Vagina (tissue), 2 donors: ENCODE measurements around the gene MUCL3. TPM values are rescaled to one million over a fixed set of nuclear protein-coding genes. Genes with fewer than 3 reads are reported as not detected.
A peak's percentile ranks its signal among the peaks of the same experiment; 100 is the strongest.
"Not testable (repeated sequence)": the region's sequence is repeated elsewhere in the genome, so short reads cannot be mapped to it uniquely, and the experiment has no call there.

ENCODE experiments used
- DNase-seq, 2 donors: peaks; one replicate each; pipeline ENCODE4 v3.0.0-alpha.2; 2017; ENCODE audit errors: extremely low spot score in 2 of 2
- H3K27ac ChIP-seq: fragments of 200-600 bp; sonication (generic); one replicate; pipeline ENCODE4 v1.5.1; 2019
- H3K27me3 ChIP-seq: fragments of 200-600 bp; sonication (generic); one replicate; pipeline ENCODE4 v1.5.1; 2019
- H3K36me3 ChIP-seq, 2 donors: fragments of 200-600 bp; sonication (generic); one replicate each; pipeline ENCODE4 v1.5.1; 2017 to 2019
- H3K4me1 ChIP-seq: fragments of 200-600 bp; sonication (generic); one replicate; pipeline ENCODE4 v1.5.1; 2019
- H3K4me3 ChIP-seq, 2 donors: fragments of 200-600 bp; sonication (generic); 1 replicate in 1 of 2; 2 replicates in 1 of 2; pipeline ENCODE4 v1.5.1; 2016 to 2019
- H3K9me3 ChIP-seq: fragments of 200-600 bp; sonication (generic); one replicate; pipeline ENCODE4 v1.5.1; 2019
- POLR2A ChIP-seq, 2 donors: fragments of 450-650 bp; IDR thresholded peaks; one replicate each; pipeline ENCODE4 v1.6.1; 2017; ENCODE audit warnings: antibody characterized with exemption in 2 of 2, mild to moderate bottlenecking in 2 of 2, moderate library complexity in 2 of 2
- POLR2AphosphoS5 ChIP-seq, 2 donors: sonication (generic); formaldehyde crosslinking; IDR thresholded peaks; one replicate each; pipeline ENCODE4 v1.9.0; 2017; ENCODE audit warnings: antibody characterized with exemption in 2 of 2, mild to moderate bottlenecking in 2 of 2, low read depth in 1 of 2; ENCODE audit not compliant: insufficient read depth in 1 of 2
- intact Hi-C: fragments of 100-400 bp; cut with DNase I; formaldehyde crosslinking; loops from one replicate; pipeline ENCODE4 v1.15.1; 2023
- total RNA-seq: library from RNA; depleted of rRNA; stranded (reverse); fragments of >200 nt; gene quantifications from one replicate; pipeline ENCODE4 v1.2.3, GENCODE V29; 2016
- TF ChIP-seq, protein P1 (sequence below), 3 experiments: fragments of 450-650 bp in 2 of 3; fragments of 200-600 bp in 1 of 3; sonication (generic) in 1 of 3; IDR thresholded peaks; one replicate each; pipeline ENCODE4 v1.5.1; 2017 to 2019; ENCODE audit warnings: antibody characterized with exemption in 3 of 3, mild to moderate bottlenecking in 2 of 3, moderate library complexity in 2 of 3

Gene MUCL3
- total RNA-seq, 1 donor from 2014 or later: 0.49 TPM

GRCh38 chr6:30902709-30903108 is 38.1 kb upstream of the MUCL3 start:
- TF ChIP-seq, protein P1, sequence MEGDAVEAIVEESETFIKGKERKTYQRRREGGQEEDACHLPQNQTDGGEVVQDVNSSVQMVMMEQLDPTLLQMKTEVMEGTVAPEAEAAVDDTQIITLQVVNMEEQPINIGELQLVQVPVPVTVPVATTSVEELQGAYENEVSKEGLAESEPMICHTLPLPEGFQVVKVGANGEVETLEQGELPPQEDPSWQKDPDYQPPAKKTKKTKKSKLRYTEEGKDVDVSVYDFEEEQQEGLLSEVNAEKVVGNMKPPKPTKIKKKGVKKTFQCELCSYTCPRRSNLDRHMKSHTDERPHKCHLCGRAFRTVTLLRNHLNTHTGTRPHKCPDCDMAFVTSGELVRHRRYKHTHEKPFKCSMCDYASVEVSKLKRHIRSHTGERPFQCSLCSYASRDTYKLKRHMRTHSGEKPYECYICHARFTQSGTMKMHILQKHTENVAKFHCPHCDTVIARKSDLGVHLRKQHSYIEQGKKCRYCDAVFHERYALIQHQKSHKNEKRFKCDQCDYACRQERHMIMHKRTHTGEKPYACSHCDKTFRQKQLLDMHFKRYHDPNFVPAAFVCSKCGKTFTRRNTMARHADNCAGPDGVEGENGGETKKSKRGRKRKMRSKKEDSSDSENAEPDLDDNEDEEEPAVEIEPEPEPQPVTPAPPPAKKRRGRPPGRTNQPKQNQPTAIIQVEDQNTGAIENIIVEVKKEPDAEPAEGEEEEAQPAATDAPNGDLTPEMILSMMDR (IDR thresholded peaks at IDR 0.05): no peak
- no peak for TF ChIP-seq POLR2A (IDR thresholded peaks at IDR 0.05)
- TF ChIP-seq POLR2AphosphoS5 (IDR thresholded peaks at IDR 0.05; ENCODE audit: insufficient read depth in 1 of 2, low read depth in 1 of 2): no peak
- Histone ChIP-seq H3K27me3 (no peaks in the 10 kb centered on the region), H3K36me3 (peaks cover 0 to 15% of the 10 kb centered on the region in 2 donors), H3K4me1 (peaks cover 5% of the 10 kb centered on the region), H3K9me3 (no peaks in the 10 kb centered on the region), H3K4me3 (no peak overlapping the region), H3K27ac (no peak overlapping the region)
- no peak for DNase-seq
- intact Hi-C loops: no loop called here

DNA sequence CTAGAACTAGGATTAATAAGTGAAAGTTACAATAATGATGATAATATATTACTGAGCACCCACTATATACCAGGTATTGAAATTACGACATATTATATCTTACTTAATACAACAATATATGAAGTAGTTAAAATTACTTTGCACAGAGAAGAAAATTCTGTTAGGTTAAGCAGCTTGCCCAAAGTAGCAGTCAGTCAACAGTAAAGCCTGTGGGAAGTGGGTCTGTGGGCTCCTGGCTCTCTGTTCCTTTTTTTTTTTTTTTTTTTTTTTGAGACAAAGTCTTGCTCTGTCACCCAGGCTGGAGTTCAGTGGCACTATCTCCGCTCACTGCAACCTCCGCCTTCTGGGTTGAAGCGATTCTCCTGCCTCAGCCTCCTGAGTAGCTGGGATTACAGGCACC is 37.5 kb upstream of the MUCL3 start:
- H3K36me3 ChIP-seq: peaks cover 0 to 10% of the 10 kb centered on the region in 2 donors

GRCh38 chr6:30907290-30907757 is 33.4 kb upstream of the MUCL3 start:
- H3K9me3 ChIP-seq, H3K27me3 ChIP-seq, DNase-seq, intact Hi-C loops: not testable (repeated sequence)
- peaks cover 0 to 23% of the 10 kb centered on the region in 2 donors for H3K36me3 ChIP-seq
- peak overlapping the region; percentile 50 for H3K27ac ChIP-seq
- H3K4me1 ChIP-seq: peaks cover 16% of the 10 kb centered on the region
- H3K4me3 ChIP-seq: peak overlapping the region; percentile 61 to 88

More for the DNA sequence above, 37.5 kb upstream of the MUCL3 start:
- no peaks in the 10 kb centered on the region for H3K27me3 ChIP-seq
- H3K4me3 ChIP-seq: no peak overlapping the region
- no peaks in the 10 kb centered on the region for H3K9me3 ChIP-seq
- no peak for TF ChIP-seq POLR2AphosphoS5 (IDR thresholded peaks at IDR 0.05; ENCODE audit: insufficient read depth in 1 of 2, low read depth in 1 of 2)
- TF ChIP-seq POLR2A (IDR thresholded peaks at IDR 0.05): no peak
- TF ChIP-seq, protein P1 (IDR thresholded peaks at IDR 0.05): no peak
- no peak for DNase-seq
- no peak overlapping the region for H3K27ac ChIP-seq
- H3K4me1 ChIP-seq: peaks cover 5% of the 10 kb centered on the region
- intact Hi-C loops: no loop called here

DNA sequence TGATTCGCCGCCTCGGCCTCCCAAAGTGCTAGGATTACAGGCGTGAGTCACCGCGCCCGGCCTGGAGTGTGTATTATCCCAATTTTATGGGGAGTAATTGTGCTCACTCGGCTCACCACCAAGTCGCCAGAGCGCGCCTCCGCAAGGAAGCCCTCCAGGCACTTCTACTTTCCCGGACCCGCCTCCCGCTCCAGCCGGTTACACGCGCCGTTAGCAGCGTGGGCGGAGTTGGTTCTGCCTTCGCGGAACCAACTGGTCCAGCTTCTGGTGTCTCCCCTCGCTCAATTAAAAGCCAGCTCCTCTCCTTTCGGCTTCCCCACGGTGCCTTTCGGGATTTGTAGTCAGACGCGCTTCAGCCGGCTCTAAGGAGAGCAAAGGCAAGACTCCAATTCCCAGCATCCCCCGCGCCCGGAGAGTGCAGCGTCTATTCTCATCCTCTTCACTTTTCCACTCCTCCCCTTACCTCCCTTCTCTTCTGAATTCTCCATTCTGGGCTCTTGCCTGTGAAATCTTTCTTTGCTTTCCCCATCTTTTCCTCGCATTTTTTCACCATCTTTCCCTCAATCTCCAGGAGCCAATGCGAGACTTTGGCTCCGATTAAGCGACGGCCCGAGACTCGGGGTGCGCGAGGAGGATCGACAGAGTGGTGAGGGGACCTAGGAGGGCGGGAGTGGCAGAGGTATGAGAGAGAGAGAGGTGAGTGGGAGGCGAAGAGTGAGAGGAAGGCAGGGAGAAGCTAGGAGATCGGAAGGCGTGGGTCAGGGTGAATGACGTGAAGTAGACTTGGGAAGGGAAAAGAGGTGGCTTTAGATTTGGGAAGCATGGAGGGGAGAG is 32.8 kb upstream of the MUCL3 start, which contains the start of gene GTF2H4:
GTF2H4 (plus strand) TSS at position 450 of the 834 bp plus-strand sequence.
- no peaks in the 10 kb centered on the region for H3K27me3 ChIP-seq
- peak within 1 kb of the TSS; percentile 61 to 88 for H3K4me3 ChIP-seq
- intact Hi-C loops: no loop called here
- H3K4me1 ChIP-seq: peaks cover 17% of the 10 kb centered on the region
- no peaks in the 10 kb centered on the region for H3K9me3 ChIP-seq
- peak in 1 of 2 donors; percentile 98 for DNase-seq
- TF ChIP-seq, protein P1 (IDR thresholded peaks at IDR 0.05): peak in 1 of 3 experiments; percentile 3
- no peak for TF ChIP-seq POLR2A (IDR thresholded peaks at IDR 0.05)
- TF ChIP-seq POLR2AphosphoS5 (IDR thresholded peaks at IDR 0.05; ENCODE audit: insufficient read depth in 1 of 2, low read depth in 1 of 2): peak; percentile 75 to 96
- H3K36me3 ChIP-seq: peaks cover 0 to 23% of the 10 kb centered on the region in 2 donors
- H3K27ac ChIP-seq: peak within 1 kb of the TSS; percentile 50

DNA sequence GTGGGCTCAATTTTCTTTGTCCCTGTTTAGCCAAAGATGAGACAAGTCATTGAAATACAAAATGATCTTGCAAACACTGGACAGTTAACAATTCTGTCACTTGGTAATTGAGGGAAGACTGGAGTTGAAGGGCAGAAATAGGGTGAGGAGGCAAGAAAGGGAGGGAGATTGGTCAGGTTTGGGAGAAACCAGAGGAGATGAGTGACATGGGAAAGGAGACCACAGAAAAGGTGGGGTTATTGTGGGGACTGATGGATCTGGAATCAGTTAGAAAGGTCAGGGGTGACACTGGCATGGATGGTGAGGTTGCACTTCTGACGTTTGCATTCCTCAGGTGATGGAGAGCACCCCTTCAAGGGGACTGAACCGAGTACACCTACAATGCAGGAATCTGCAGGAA is 32.1 kb upstream of the MUCL3 start:
- TF ChIP-seq, protein P1 (IDR thresholded peaks at IDR 0.05): no peak
- TF ChIP-seq POLR2AphosphoS5 (IDR thresholded peaks at IDR 0.05; ENCODE audit: insufficient read depth in 1 of 2, low read depth in 1 of 2) (no peak), POLR2A (IDR thresholded peaks at IDR 0.05) (no peak)
- intact Hi-C loops: no loop called here

GRCh38 chr6:30910473-30910872 is 30.3 kb upstream of the MUCL3 start:
- H3K9me3 ChIP-seq, DNase-seq, H3K4me3 ChIP-seq, H3K27me3 ChIP-seq, H3K27ac ChIP-seq, intact Hi-C loops: not testable (repeated sequence)
- Histone ChIP-seq H3K4me1 (peaks cover 36% of the 10 kb centered on the region), H3K36me3 (peaks cover 0 to 23% of the 10 kb centered on the region in 2 donors)

More for the DNA sequence above, 32.1 kb upstream of the MUCL3 start:
- Histone ChIP-seq H3K4me1 (peaks cover 24% of the 10 kb centered on the region), H3K36me3 (peaks cover 0 to 23% of the 10 kb centered on the region in 2 donors), H3K4me3 (peak overlapping the region; percentile 61 to 88), H3K27ac (peak overlapping the region; percentile 50), H3K27me3 (no peaks in the 10 kb centered on the region), H3K9me3 (no peaks in the 10 kb centered on the region)
- no peak for DNase-seq
